Naive thymus-derived CD8-positive, alpha-beta T cell (primary cell): ENCODE measurements around the gene MYOT. TPM values are rescaled to one million over a fixed set of nuclear protein-coding genes. Genes with fewer than 3 reads are reported as not detected.
A peak's percentile ranks its signal among the peaks of the same experiment; 100 is the strongest.

Experiments
- ATAC-seq, 2 donors: fragments of 150-1000 bp; cut with Tn5 transposase in 1 of 2; sonication (Bioruptor Pico), chemical (Tn5 transposase) in 1 of 2; 1 replicate in 1 of 2; 2 replicates in 1 of 2; pipeline ENCODE4 v1.10.0; 2021; ENCODE audit warnings: mild to moderate bottlenecking in 2 of 2, moderate library complexity in 2 of 2
- POLR2A ChIA-PET: fragments of 350-600 bp; sonication (Branson Sonifier 250); formaldehyde crosslinking; loops from one replicate; lab custom pipeline; 2021; ENCODE audit warnings: antibody characterized with exemption; lab: Charles Lee
- DNase-seq, 10 donors: peaks; one replicate each; pipeline versions ENCODE4 v3.0.0 to v3.0.0-alpha.2; 2020 to 2022
- H3K27ac Mint-ChIP-seq, 10 donors: one replicate each; pipeline ENCODE4 v1.8.0; 2020 to 2022; ENCODE audit warnings: mild to moderate bottlenecking in 10 of 10, mixed read lengths in 10 of 10, moderate library complexity in 4 of 10, inconsistent platforms in 1 of 10
- H3K27me3 Mint-ChIP-seq, 5 donors: one replicate each; pipeline ENCODE4 v1.8.0; 2021 to 2022; ENCODE audit warnings: mixed read lengths in 5 of 5
- H3K36me3 Mint-ChIP-seq, 3 donors: one replicate each; pipeline ENCODE4 v1.8.0; 2020 to 2022; ENCODE audit warnings: mixed read lengths in 3 of 3, mild to moderate bottlenecking in 2 of 3, inconsistent platforms in 1 of 3
- H3K4me1 Mint-ChIP-seq, 4 donors: one replicate each; pipeline ENCODE4 v1.8.0; 2021 to 2022; ENCODE audit warnings: mixed read lengths in 4 of 4
- H3K4me3 Mint-ChIP-seq, 10 donors: one replicate each; pipeline ENCODE4 v1.8.0; 2020 to 2022; ENCODE audit warnings: mild to moderate bottlenecking in 10 of 10, mixed read lengths in 10 of 10, moderate library complexity in 6 of 10, inconsistent platforms in 1 of 10
- H3K9me3 Mint-ChIP-seq, 9 donors: one replicate each; pipeline ENCODE4 v1.8.0; 2020 to 2022; ENCODE audit warnings: mixed read lengths in 9 of 9, mild to moderate bottlenecking in 3 of 9, inconsistent platforms in 1 of 9, moderate library complexity in 1 of 9
- polyA plus RNA-seq, 3 donors: library from polyadenylated mRNA; unstranded; fragments of 300-500 nt; fragmentation: Illumina TruSeq; gene quantifications; one replicate each; pipeline ENCODE4 v1.2.3, GENCODE V29; 2021
- total RNA-seq, 8 experiments: library from RNA in 2 of 8; stranded (reverse) in 2 of 8; gene quantifications; one replicate each; pipeline ENCODE4 v1.2.3 and lab custom pipeline; 2021 to 2026

The MYOT gene
- total RNA-seq = not detected
- under 1 TPM in 1 of 3 donors, not detected in 2; 0.17 TPM for polyA plus RNA-seq
- total RNA-seq (lab: John Stamatoyannopoulos, UW) = 0 reads per million in 6 experiments

- DNase-seq = no peak
- H3K4me3 Mint-ChIP-seq = no peak within 1 kb of the TSS
- H3K4me1 Mint-ChIP-seq = peaks cover 0 to 5% (median 2%) of the 10 kb centered on the region in 4 donors
- peaks cover 0 to 5% (median 0%) of the 10 kb centered on the region in 5 donors for H3K27me3 Mint-ChIP-seq
- peaks cover 0 to 3% (median 0%) of the 10 kb centered on the region in 3 donors for H3K36me3 Mint-ChIP-seq
- no peak for ATAC-seq
- no peaks in the 10 kb centered on the region for H3K9me3 Mint-ChIP-seq
- POLR2A ChIA-PET = interaction anchor here (0.7 kb wide), 1 partner anchor 21 kb away, joined by 3 read pairs; the partner anchor contains the start of gene PKD2L2
- no peak within 1 kb of the TSS for H3K27ac Mint-ChIP-seq
Observed at GRCh38 chr5:137867664-137868063, at the start of gene MYOT. Gene MYOT, plus strand, starts transcription at chr5:137867860. Its CDS starts 2,792 bp downstream, at chr5:137870652.

GRCh38 chr5:137819766-137820165 is 47.9 kb upstream of the MYOT start:
- no peak for DNase-seq
- H3K4me3 Mint-ChIP-seq = no peak overlapping the region
- POLR2A ChIA-PET = no interaction called here
- H3K4me1 Mint-ChIP-seq = no peaks in the 10 kb centered on the region
- peaks cover 0 to 3% (median 0%) of the 10 kb centered on the region in 9 donors for H3K9me3 Mint-ChIP-seq
- H3K27me3 Mint-ChIP-seq = no peaks in the 10 kb centered on the region
- H3K36me3 Mint-ChIP-seq = peaks cover 5 to 9% (median 5%) of the 10 kb centered on the region in 3 donors
- ATAC-seq = no peak
- no peak overlapping the region for H3K27ac Mint-ChIP-seq

- ATAC-seq (no peak), DNase-seq (peak in 1 of 10 donors; percentile 0)
- Mint-ChIP-seq H3K4me3 (no peak overlapping the region), H3K4me1 (no peaks in the 10 kb centered on the region), H3K27ac (no peak overlapping the region), H3K27me3 (no peaks in the 10 kb centered on the region), H3K36me3 (peaks cover 7 to 20% (median 18%) of the 10 kb centered on the region in 3 donors), H3K9me3 (peaks cover 2 to 18% (median 9%) of the 10 kb centered on the region in 9 donors)
- POLR2A ChIA-PET = interaction anchor here (0.6 kb wide), 1 partner anchor 441 kb away, joined by 3 read pairs; no protein-coding TSS in a partner anchor
Observed at GRCh38 chr5:137822158-137822764, 45.4 kb upstream of the MYOT start.

GRCh38 chr5:137822984-137823383 is 44.7 kb upstream of the MYOT start:
- DNase-seq (no peak), ATAC-seq (no peak)
- Mint-ChIP-seq H3K4me3 (no peak overlapping the region), H3K4me1 (no peaks in the 10 kb centered on the region), H3K9me3 (peaks cover 2 to 18% (median 9%) of the 10 kb centered on the region in 9 donors), H3K36me3 (peaks cover 5 to 20% (median 18%) of the 10 kb centered on the region in 3 donors), H3K27me3 (no peaks in the 10 kb centered on the region), H3K27ac (no peak overlapping the region)
- POLR2A ChIA-PET = no interaction called here

GRCh38 chr5:137825165-137825564 is 42.5 kb upstream of the MYOT start:
- ATAC-seq = no peak
- Mint-ChIP-seq H3K27ac (no peak overlapping the region), H3K36me3 (peaks cover 5 to 20% (median 18%) of the 10 kb centered on the region in 3 donors), H3K27me3 (no peaks in the 10 kb centered on the region), H3K4me3 (no peak overlapping the region), H3K9me3 (peaks cover 2 to 18% (median 9%) of the 10 kb centered on the region in 9 donors), H3K4me1 (no peaks in the 10 kb centered on the region)
- no peak for DNase-seq
- POLR2A ChIA-PET = no interaction called here

GRCh38 chr5:137826067-137826466 is 41.6 kb upstream of the MYOT start:
- POLR2A ChIA-PET = no interaction called here
- peaks cover 2 to 18% (median 9%) of the 10 kb centered on the region in 9 donors for H3K9me3 Mint-ChIP-seq
- H3K4me3 Mint-ChIP-seq = no peak overlapping the region
- ATAC-seq = no peak
- H3K4me1 Mint-ChIP-seq = no peaks in the 10 kb centered on the region
- H3K36me3 Mint-ChIP-seq = peaks cover 5 to 21% (median 18%) of the 10 kb centered on the region in 3 donors
- H3K27ac Mint-ChIP-seq = no peak overlapping the region
- H3K27me3 Mint-ChIP-seq = no peaks in the 10 kb centered on the region
- DNase-seq = no peak

GRCh38 chr5:137828180-137828579 is 39.5 kb upstream of the MYOT start:
- H3K27me3 Mint-ChIP-seq = no peaks in the 10 kb centered on the region
- ATAC-seq (no peak), DNase-seq (no peak)
- no peaks in the 10 kb centered on the region for H3K4me1 Mint-ChIP-seq
- no peak overlapping the region for H3K4me3 Mint-ChIP-seq
- H3K36me3 Mint-ChIP-seq = peaks cover 2 to 18% (median 18%) of the 10 kb centered on the region in 3 donors
- POLR2A ChIA-PET = no interaction called here
- H3K27ac Mint-ChIP-seq = no peak overlapping the region
- peaks cover 2 to 18% (median 9%) of the 10 kb centered on the region in 9 donors for H3K9me3 Mint-ChIP-seq

- no peaks in the 10 kb centered on the region for H3K4me1 Mint-ChIP-seq
- peaks cover 2 to 18% (median 9%) of the 10 kb centered on the region in 9 donors for H3K9me3 Mint-ChIP-seq
- no peak overlapping the region for H3K4me3 Mint-ChIP-seq
- H3K27me3 Mint-ChIP-seq = no peaks in the 10 kb centered on the region
- peaks cover 2 to 16% (median 16%) of the 10 kb centered on the region in 3 donors for H3K36me3 Mint-ChIP-seq
- ATAC-seq (no peak), DNase-seq (no peak)
- H3K27ac Mint-ChIP-seq = no peak overlapping the region
- POLR2A ChIA-PET = no interaction called here
Observed at GRCh38 chr5:137828664-137829063, 39.0 kb upstream of the MYOT start.

- POLR2A ChIA-PET = no interaction called here
- Mint-ChIP-seq H3K4me3 (no peak overlapping the region), H3K27ac (no peak overlapping the region), H3K27me3 (no peaks in the 10 kb centered on the region), H3K4me1 (no peaks in the 10 kb centered on the region), H3K36me3 (peaks cover 4 to 11% (median 6%) of the 10 kb centered on the region in 3 donors), H3K9me3 (peaks cover 0 to 8% (median 3%) of the 10 kb centered on the region in 9 donors)
- DNase-seq (no peak), ATAC-seq (no peak)
Observed at GRCh38 chr5:137831105-137831504, 36.6 kb upstream of the MYOT start.

GRCh38 chr5:137831526-137831925 is 36.1 kb upstream of the MYOT start:
- H3K27me3 Mint-ChIP-seq = no peaks in the 10 kb centered on the region
- H3K4me1 Mint-ChIP-seq = no peaks in the 10 kb centered on the region
- POLR2A ChIA-PET = no interaction called here
- no peak for ATAC-seq
- DNase-seq = no peak
- no peak overlapping the region for H3K4me3 Mint-ChIP-seq
- H3K9me3 Mint-ChIP-seq = peaks cover 0 to 4% (median 0%) of the 10 kb centered on the region in 9 donors
- H3K27ac Mint-ChIP-seq = no peak overlapping the region
- peaks cover 0 to 9% (median 6%) of the 10 kb centered on the region in 3 donors for H3K36me3 Mint-ChIP-seq

- H3K36me3 Mint-ChIP-seq = peaks cover 0 to 9% (median 8%) of the 10 kb centered on the region in 3 donors
- no peaks in the 10 kb centered on the region for H3K9me3 Mint-ChIP-seq
- no peak for ATAC-seq
- no peak overlapping the region for H3K27ac Mint-ChIP-seq
- H3K4me1 Mint-ChIP-seq = no peaks in the 10 kb centered on the region
- POLR2A ChIA-PET = no interaction called here
- H3K27me3 Mint-ChIP-seq = no peaks in the 10 kb centered on the region
- no peak overlapping the region for H3K4me3 Mint-ChIP-seq
- no peak for DNase-seq
Observed at GRCh38 chr5:137832416-137832815, 35.2 kb upstream of the MYOT start.

- DNase-seq (no peak), ATAC-seq (no peak)
- POLR2A ChIA-PET = no interaction called here
- H3K9me3 Mint-ChIP-seq = no peaks in the 10 kb centered on the region
- H3K4me1 Mint-ChIP-seq = no peaks in the 10 kb centered on the region
- no peaks in the 10 kb centered on the region for H3K27me3 Mint-ChIP-seq
- no peak overlapping the region for H3K4me3 Mint-ChIP-seq
- H3K27ac Mint-ChIP-seq = no peak overlapping the region
- H3K36me3 Mint-ChIP-seq = peaks cover 0 to 9% (median 8%) of the 10 kb centered on the region in 3 donors
Observed at GRCh38 chr5:137833463-137833862, 34.2 kb upstream of the MYOT start.

- no peak for ATAC-seq
- Mint-ChIP-seq H3K9me3 (no peaks in the 10 kb centered on the region), H3K27ac (no peak overlapping the region), H3K4me1 (no peaks in the 10 kb centered on the region), H3K36me3 (peaks cover 0 to 9% (median 8%) of the 10 kb centered on the region in 3 donors), H3K4me3 (no peak overlapping the region), H3K27me3 (no peaks in the 10 kb centered on the region)
- POLR2A ChIA-PET = interaction anchor here (0.5 kb wide), 1 partner anchor 141 kb away, joined by 3 read pairs; no protein-coding TSS in a partner anchor
- no peak for DNase-seq
Observed at GRCh38 chr5:137834498-137835049, 33.1 kb upstream of the MYOT start.
